AG08395 (cell line): ENCODE data around the gene CDH23.
A peak's percentile ranks its signal among the peaks of the same experiment; 100 is the strongest.

Experiments
- DNase-seq: peaks from one replicate; pipeline ENCODE4 v3.0.0; 2012; ENCODE audit warnings: mixed read lengths, low spot score

The CDH23 gene

GRCh38 chr10:71690094-71690720 is 293.5 kb downstream of the CDH23 start:
- no peak for DNase-seq

- no peak for DNase-seq
Observed at GRCh38 chr10:71691405-71691804, 294.7 kb downstream of the CDH23 start.

- no peak for DNase-seq
Observed at GRCh38 chr10:71692598-71693306, 296.0 kb downstream of the CDH23 start.

- no peak for DNase-seq
Observed at GRCh38 chr10:71693377-71693776, 296.7 kb downstream of the CDH23 start.

- no peak for DNase-seq
Observed at GRCh38 chr10:71694039-71694501, 297.4 kb downstream of the CDH23 start.

- DNase-seq = no peak
Observed at GRCh38 chr10:71694567-71694968, 297.8 kb downstream of the CDH23 start.

- no peak for DNase-seq
Observed at GRCh38 chr10:71695502-71696476, 299.1 kb downstream of the CDH23 start.

GRCh38 chr10:71696628-71697326 is 300.1 kb downstream of the CDH23 start:
- DNase-seq = peak; percentile 72

GRCh38 chr10:71697938-71698709 is 301.4 kb downstream of the CDH23 start:
- DNase-seq = no peak

- DNase-seq = no peak
Observed at GRCh38 chr10:71698737-71699136, 302.0 kb downstream of the CDH23 start.

GRCh38 chr10:71700731-71701368 is 304.1 kb downstream of the CDH23 start:
- no peak for DNase-seq

GRCh38 chr10:71701496-71702132 is 304.9 kb downstream of the CDH23 start:
- DNase-seq = no peak

GRCh38 chr10:71703577-71703976 is 306.9 kb downstream of the CDH23 start:
- no peak for DNase-seq

GRCh38 chr10:71704816-71705215 is 308.1 kb downstream of the CDH23 start:
- no peak for DNase-seq

- no peak for DNase-seq
Observed at GRCh38 chr10:71705582-71705981, 308.9 kb downstream of the CDH23 start.

- DNase-seq = no peak
Observed at GRCh38 chr10:71706216-71707121, 309.7 kb downstream of the CDH23 start.

GRCh38 chr10:71707240-71707789 is 310.6 kb downstream of the CDH23 start:
- no peak for DNase-seq

GRCh38 chr10:71708301-71708703 is 311.6 kb downstream of the CDH23 start:
- DNase-seq = peak; percentile 45
